Stimulated activated CD4-positive, alpha-beta T cell treated with anti-CD3 and anti-CD28 coated beads, TNF-alpha, amount 100 ng/mL, for 1 hour (primary cell): ENCODE measurements around the gene PTPN11.
A peak's percentile ranks its signal among the peaks of the same experiment; 100 is the strongest.
"Not testable (repeated sequence)": the region's sequence is repeated elsewhere in the genome, so short reads cannot be mapped to it uniquely, and the experiment has no call there.

Experiments used
- DNase-seq, 3 donors: peaks; one replicate each; pipeline ENCODE4 v3.0.0-alpha.2; 2020; ENCODE audit warnings: low read depth in 3 of 3, low spot score in 1 of 3

The PTPN11 gene

DNA sequence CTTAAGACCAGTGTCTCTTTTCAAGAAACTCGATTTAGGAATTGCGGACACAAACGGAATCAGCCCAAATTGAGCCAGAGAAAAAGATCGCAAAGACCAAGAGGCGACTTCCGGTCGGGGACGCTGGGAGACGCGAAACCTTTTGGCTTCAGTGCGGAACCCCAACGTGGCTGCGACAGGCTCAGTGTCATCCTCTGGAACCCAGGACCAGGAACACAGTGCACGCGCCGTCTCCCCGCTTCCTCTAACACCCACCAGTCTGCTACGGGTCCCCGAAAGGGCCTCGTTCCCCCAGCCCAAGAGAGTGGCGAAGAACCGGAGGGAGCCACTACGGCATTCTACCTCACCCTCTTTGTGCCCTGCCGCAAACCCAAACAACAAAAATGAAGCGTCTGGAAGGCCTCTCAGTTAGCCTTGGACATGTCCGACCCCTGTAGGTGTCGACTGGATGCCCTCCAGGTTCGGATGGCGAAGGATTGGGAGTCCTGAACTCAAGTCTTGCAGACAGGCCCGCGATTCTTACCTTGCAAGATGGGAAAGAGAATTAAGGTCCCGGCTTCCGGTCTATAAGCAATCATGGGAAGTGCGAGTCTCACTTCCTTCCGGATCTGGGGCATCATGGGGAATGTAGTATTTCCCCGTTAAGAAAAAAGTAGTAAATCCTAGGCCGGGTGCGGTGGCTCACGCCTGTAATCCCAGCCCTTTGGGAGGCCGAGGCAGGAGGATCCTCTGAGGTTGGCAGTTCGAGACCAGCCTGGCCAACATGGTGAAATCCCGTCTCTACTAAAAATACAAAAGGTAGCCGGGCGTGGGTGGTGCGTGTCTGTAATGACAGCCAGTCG lies 9.5 kb upstream of the PTPN11 start, which contains the start of gene RPL6:
Gene RPL6 (minus strand): TSS at position 542 of the 842 bp plus-strand sequence. CDS start 949 bp downstream, outside the sequence.
- peak; percentile 43 to 52 (median 52) for DNase-seq

DNA sequence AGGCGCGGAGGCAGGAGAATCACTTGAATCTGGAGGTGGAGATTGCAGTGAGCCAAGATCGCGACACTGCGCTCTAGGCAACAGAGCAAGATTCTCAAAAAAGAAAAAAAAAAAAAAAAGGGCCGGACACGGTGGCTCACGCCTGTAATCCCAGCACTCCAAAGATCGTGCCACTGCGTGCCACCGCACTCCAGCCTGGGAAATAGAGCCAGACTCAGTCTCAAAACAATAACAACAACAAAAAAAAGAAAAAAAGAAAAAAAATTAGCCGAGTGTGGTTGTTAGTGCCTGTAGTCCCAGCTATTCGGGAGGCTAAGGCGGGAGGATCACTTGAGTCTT lies 8.9 kb upstream of the PTPN11 start:
- no peak for DNase-seq

GRCh38 chr12:112413855-112414625 lies 4.7 kb upstream of the PTPN11 start:
- no peak for DNase-seq

DNA sequence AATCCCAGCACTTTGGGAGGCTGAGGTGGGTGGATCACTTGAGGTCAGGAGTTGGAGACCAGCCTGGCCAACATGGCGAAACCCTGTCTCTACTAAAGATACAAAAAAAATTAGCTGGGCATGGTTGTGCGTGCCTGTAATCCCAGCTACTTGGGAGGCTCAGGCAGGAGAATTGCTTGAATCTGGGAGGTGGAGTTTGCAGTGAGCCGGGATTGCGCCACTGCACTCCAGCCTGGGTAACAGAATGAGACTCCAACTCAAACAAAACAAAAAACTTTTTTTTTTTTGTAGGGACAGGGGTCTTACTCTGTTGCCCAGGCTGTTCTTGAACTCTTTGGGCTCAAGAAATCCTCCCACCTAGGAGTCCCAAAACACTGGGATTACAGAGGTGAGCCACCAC lies 3.3 kb upstream of the PTPN11 start:
- not testable (repeated sequence) for DNase-seq

- DNase-seq = peak in 1 of 3 donors; percentile 23
These were observed 507 bp upstream of the PTPN11 start for GRCh38 chr12:112418273-112418607.

DNA sequence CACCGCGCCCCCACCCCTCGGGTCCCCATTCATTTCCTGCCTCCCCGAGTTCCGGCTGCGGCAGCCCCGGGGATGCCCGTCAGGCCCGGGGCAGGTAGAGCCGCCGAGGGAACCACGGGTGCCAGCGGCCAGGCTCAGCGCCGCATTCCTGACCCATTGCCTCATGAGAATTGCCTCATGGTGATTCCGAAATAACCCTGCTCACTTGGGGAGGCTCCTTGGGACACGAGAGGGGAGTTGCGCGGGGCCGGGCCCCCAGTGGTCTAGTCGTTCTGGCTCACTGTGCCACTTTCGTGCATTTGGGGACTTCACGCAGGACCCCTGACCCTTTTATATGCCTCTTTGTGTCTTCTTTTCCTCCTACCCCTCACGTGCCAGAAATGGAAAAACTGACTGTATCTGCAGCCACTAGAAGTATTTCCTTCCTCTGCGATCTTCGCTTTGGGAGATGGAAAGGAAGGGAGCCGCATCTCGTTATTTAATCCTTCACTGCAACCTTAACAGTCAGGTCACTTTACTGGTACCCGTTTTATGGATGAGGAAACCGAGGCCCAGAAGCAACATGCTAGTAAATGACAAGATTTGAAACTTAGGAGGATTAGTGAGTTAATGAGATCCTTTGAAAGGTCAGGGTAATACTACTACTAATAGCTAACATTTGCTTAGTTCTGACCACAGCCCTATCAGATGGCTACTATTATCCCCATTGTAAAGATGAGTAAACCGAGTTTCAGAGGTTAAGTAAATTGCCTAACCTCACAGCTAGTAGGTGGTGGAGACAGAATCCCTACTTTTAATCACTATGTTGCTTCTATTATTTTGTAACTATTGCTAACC lies 768 bp downstream of the PTPN11 start:
- DNase-seq = peak in 1 of 3 donors; percentile 3

DNA sequence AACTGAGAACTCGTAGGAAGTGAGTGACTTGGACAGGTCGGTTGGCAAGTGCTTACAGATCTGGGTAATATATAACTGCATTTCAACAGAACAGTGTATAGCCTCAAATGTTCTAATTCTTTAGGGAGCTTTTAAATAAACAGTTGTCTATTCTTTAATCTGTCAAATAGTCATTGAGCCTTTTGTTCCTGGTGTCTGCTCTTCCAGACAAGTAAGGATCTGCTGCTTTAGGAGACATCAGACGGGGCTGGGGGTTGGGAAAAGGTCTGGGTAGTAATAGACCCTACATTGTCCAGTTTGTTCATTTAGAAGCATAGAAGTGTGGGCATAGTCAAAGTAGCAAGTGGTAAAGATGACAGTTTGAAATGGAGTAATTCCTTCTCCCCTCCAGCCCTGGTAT lies 2.0 kb downstream of the PTPN11 start:
- DNase-seq = no peak

DNA sequence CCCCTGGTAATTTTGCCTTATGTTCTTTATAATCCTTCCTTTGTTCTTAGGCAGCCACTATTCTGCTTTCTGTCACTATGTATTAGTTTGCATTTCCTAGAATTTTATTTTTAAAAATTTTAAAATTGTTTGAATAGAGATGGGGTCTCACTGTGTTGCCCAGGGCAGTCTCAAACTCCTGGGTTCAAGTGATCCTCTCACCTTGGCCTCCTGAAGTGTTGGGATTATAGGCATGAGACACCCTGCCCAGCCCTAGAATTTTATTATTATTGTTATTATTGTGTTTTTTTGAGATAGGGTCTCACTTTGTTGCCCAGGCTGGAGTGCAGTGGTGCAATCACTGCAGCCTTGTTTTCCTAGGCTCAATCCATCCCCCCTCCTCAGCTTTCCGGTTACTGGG lies 2.6 kb downstream of the PTPN11 start:
- no peak for DNase-seq

- DNase-seq = no peak
These were observed 3.8 kb downstream of the PTPN11 start for GRCh38 chr12:112422531-112422930.

- no peak for DNase-seq
These were observed 5.4 kb downstream of the PTPN11 start for GRCh38 chr12:112424126-112424525.

DNA sequence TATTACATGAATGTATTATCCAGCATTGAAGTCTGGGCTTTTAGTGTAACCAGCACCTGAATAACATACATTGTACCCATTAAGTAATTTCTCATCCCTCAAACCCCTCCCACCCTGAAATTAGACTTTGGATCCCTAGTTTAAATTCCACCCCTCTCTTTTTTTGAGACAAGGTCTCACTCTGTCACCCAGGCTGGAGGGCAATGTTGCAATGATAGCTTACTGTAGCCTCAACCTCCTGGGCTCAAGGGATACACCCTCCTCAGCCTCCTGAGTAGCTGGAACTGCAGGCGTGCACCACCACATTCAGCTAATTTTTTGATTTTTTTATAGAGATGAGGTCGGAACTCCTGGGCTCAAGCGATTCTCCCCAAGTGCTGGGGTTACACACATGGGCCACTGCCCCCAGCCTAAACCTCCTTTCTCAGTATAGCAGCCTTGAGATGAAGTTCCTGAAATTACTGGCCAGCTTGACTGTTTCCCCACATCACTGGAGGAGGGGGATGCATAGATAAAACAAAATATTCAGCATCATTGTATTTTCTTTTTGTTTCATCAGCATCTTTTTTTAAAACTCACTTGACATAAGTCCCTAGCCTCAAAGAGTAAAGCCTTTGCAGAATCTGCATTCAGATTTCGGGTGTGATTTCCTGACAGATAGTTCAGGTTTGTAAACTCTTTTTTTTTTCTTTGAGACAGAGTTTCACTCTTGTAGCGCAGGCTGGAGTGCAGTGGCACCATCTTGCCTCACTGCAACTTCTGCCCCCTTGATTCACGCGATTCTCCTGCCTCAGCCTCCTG lies 7.0 kb downstream of the PTPN11 start:
- DNase-seq = no peak

DNA sequence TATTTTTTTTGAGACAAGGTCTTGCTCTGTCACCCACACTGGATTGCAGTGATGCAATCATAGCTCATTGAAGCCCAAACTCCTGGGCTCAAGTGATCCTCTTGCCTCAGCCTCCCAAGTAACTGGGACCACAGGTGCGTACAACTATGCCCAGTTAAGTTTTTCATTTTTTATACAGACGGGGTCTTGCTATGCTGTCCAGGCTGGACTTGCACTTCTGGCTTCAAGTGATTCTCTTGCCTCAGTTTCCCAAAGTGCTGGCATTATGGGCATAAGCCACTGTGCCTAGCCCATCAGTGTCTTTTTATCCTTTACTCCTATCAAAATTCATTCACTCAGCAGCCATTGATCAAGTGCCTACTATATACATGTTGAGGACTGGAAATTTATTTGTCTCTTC lies 9.0 kb downstream of the PTPN11 start:
- no peak for DNase-seq

- DNase-seq = no peak
These were observed 12.2 kb downstream of the PTPN11 start for GRCh38 chr12:112430929-112431328.

GRCh38 chr12:112431965-112432364 lies 13.2 kb downstream of the PTPN11 start:
- no peak for DNase-seq

DNA sequence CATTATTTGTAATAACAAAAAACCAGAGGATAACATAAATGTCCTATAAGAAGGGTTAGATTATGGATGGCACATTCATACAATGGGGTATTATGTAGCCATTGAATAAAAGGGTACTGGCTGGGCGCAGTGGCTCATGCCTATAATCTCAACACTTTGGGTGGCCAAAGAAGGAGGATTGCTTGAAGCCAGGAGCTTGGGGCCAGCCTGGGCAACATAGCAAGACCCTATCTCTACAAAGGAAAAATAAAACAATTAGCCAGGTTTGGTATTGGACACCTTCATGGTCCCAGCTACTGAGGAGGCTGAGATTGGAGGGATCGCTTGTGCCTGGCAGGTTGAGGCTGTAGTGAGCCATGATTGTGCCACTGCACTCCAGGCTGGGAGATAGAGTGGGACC lies 14.8 kb downstream of the PTPN11 start:
- DNase-seq = no peak

GRCh38 chr12:112438645-112439044 lies 19.9 kb downstream of the PTPN11 start:
- not testable (repeated sequence) for DNase-seq

GRCh38 chr12:112439769-112440168 lies 21.0 kb downstream of the PTPN11 start:
- DNase-seq = no peak

DNA sequence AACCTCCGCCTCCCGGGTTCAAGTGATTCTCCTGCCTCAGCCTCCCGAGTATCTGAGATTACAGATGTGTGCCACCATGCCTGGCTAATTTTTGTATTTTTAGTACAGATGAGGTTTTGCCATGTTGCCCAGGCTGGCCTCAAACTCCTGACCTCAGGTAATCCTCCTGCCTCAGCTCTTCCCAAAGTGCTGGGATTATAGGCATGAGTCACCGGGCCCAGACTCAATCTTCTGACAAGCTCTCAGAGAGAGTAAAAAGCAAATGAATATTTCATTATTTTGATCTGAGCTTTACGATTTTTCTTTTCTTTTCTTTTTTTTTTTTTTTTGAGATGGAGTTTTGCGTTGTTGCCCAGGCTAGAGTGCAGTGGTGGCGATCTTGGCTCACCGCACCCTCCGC lies 21.9 kb downstream of the PTPN11 start:
- not testable (repeated sequence) for DNase-seq

- DNase-seq = no peak
These were observed 25.2 kb downstream of the PTPN11 start for GRCh38 chr12:112443916-112444315.

DNA sequence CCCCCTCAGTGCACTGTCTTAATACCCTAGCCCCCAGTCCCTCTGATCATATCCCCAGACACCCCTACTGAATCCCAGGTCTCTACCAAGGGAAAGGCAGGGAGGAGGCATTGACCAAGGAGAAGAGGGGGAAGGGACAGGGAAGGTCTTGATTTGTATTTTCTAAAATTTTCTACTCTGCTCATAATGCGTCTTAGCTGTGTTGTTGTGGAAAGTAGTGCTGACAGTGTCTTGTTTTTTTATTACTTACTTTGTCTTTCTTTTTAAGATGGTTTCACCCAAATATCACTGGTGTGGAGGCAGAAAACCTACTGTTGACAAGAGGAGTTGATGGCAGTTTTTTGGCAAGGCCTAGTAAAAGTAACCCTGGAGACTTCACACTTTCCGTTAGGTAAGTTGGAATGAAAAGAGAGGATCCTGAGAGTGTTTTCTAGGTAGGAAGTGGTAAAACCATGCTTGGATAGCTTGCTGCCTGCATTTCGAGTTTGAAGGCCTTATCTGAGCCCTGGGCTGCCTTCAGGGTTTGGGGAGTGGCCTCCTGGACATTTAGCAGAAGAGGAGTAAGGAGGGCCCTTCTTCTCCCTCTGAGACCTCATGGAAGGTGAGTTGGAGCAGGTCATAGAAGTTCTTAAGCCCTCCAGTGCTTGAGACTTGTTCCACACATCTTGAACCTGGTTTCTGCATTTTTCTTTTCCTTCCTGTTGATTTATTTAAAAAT lies 27.4 kb downstream of the PTPN11 start:
- DNase-seq = no peak
